HUES6 (cell line): Measurements from ENCODE around the gene UXS1.

Experiments
- H3K27ac ChIP-seq: 2 replicates; pipeline ENCODE4 v1.7.0; 2013; ENCODE audit warnings: low read depth, mild to moderate bottlenecking, low read length, inconsistent platforms
- H3K27me3 ChIP-seq: 2 replicates; pipeline ENCODE4 v1.6.1; 2013; ENCODE audit warnings: low read length; ENCODE audit not compliant: control insufficient read depth, insufficient read depth
- H3K36me3 ChIP-seq: 2 replicates; pipeline ENCODE4 v1.6.1; 2013; ENCODE audit warnings: low read length; ENCODE audit not compliant: control insufficient read depth, insufficient read depth
- H3K4me1 ChIP-seq: 2 replicates; pipeline ENCODE4 v1.6.1; 2013; ENCODE audit warnings: low read length; ENCODE audit not compliant: control insufficient read depth, insufficient read depth
- H3K4me3 ChIP-seq: 2 replicates; pipeline ENCODE4 v1.5.1; 2013; ENCODE audit warnings: low read depth, low read length
- H3K9ac ChIP-seq: one replicate; pipeline ENCODE4 v1.6.1; 2013; ENCODE audit warnings: mild to moderate bottlenecking, low read length
- H3K9me3 ChIP-seq: 2 replicates; pipeline ENCODE4 v1.6.1; 2013; ENCODE audit warnings: low read depth, low read length; ENCODE audit not compliant: control insufficient read depth, insufficient read depth

The UXS1 gene

GRCh38 chr2:106129592-106129991 is 64.5 kb downstream of the UXS1 start:
- Histone ChIP-seq H3K9ac (no peak overlapping the region), H3K36me3 (peaks cover 31% of the 10 kb centered on the region), H3K4me1 (peaks cover 8% of the 10 kb centered on the region), H3K4me3 (no peak overlapping the region), H3K9me3 (no peaks in the 10 kb centered on the region), H3K27ac (no peak overlapping the region), H3K27me3 (no peaks in the 10 kb centered on the region)

GRCh38 chr2:106129150-106129549 is 65.0 kb downstream of the UXS1 start:
- peaks cover 8% of the 10 kb centered on the region for H3K4me1 ChIP-seq

GRCh38 chr2:106127776-106128268 is 66.3 kb downstream of the UXS1 start:
- no peaks in the 10 kb centered on the region for H3K27me3 ChIP-seq
- H3K27ac ChIP-seq: no peak overlapping the region
- peaks cover 40% of the 10 kb centered on the region for H3K36me3 ChIP-seq
- H3K9me3 ChIP-seq: no peaks in the 10 kb centered on the region
- H3K9ac ChIP-seq: no peak overlapping the region
- peaks cover 8% of the 10 kb centered on the region for H3K4me1 ChIP-seq
- H3K4me3 ChIP-seq: no peak overlapping the region

More at GRCh38 chr2:106129150-106129549, 65.0 kb downstream of the UXS1 start:
- H3K4me3 ChIP-seq: no peak overlapping the region
- H3K9me3 ChIP-seq: no peaks in the 10 kb centered on the region
- no peaks in the 10 kb centered on the region for H3K27me3 ChIP-seq
- peaks cover 36% of the 10 kb centered on the region for H3K36me3 ChIP-seq
- no peak overlapping the region for H3K27ac ChIP-seq
- no peak overlapping the region for H3K9ac ChIP-seq

GRCh38 chr2:106127282-106127771 is 66.8 kb downstream of the UXS1 start:
- Histone ChIP-seq H3K27me3 (no peaks in the 10 kb centered on the region), H3K4me1 (peaks cover 8% of the 10 kb centered on the region), H3K9ac (no peak overlapping the region), H3K4me3 (no peak overlapping the region), H3K36me3 (peaks cover 45% of the 10 kb centered on the region), H3K27ac (no peak overlapping the region), H3K9me3 (no peaks in the 10 kb centered on the region)

- Histone ChIP-seq H3K9me3 (no peaks in the 10 kb centered on the region), H3K4me3 (no peak overlapping the region), H3K27me3 (no peaks in the 10 kb centered on the region), H3K9ac (no peak overlapping the region), H3K4me1 (peaks cover 8% of the 10 kb centered on the region), H3K36me3 (peaks cover 50% of the 10 kb centered on the region), H3K27ac (no peak overlapping the region)
Measured at GRCh38 chr2:106126705-106127281, 67.3 kb downstream of the UXS1 start.

- no peak overlapping the region for H3K27ac ChIP-seq
- H3K4me1 ChIP-seq: peaks cover 8% of the 10 kb centered on the region
- H3K36me3 ChIP-seq: peaks cover 54% of the 10 kb centered on the region
Measured at GRCh38 chr2:106126295-106126694, 67.8 kb downstream of the UXS1 start.

GRCh38 chr2:106124905-106125549 is 69.1 kb downstream of the UXS1 start:
- H3K9me3 ChIP-seq: no peaks in the 10 kb centered on the region
- H3K27me3 ChIP-seq: no peaks in the 10 kb centered on the region
- H3K27ac ChIP-seq: no peak overlapping the region
- H3K9ac ChIP-seq: no peak overlapping the region
- no peak overlapping the region for H3K4me3 ChIP-seq
- peaks cover 67% of the 10 kb centered on the region for H3K36me3 ChIP-seq
- peaks cover 2% of the 10 kb centered on the region for H3K4me1 ChIP-seq

More at GRCh38 chr2:106126295-106126694, 67.8 kb downstream of the UXS1 start:
- Histone ChIP-seq H3K4me3 (no peak overlapping the region), H3K9ac (no peak overlapping the region), H3K9me3 (no peaks in the 10 kb centered on the region), H3K27me3 (no peaks in the 10 kb centered on the region)

- no peaks in the 10 kb centered on the region for H3K27me3 ChIP-seq
- no peak overlapping the region for H3K27ac ChIP-seq
- H3K4me1 ChIP-seq: peaks cover 2% of the 10 kb centered on the region
- no peak overlapping the region for H3K9ac ChIP-seq
- H3K36me3 ChIP-seq: peaks cover 69% of the 10 kb centered on the region
- no peaks in the 10 kb centered on the region for H3K9me3 ChIP-seq
- no peak overlapping the region for H3K4me3 ChIP-seq
Measured at GRCh38 chr2:106124106-106124756, 69.9 kb downstream of the UXS1 start.

GRCh38 chr2:106122157-106122556 is 71.9 kb downstream of the UXS1 start:
- H3K9me3 ChIP-seq: no peaks in the 10 kb centered on the region
- peaks cover 65% of the 10 kb centered on the region for H3K36me3 ChIP-seq
- no peaks in the 10 kb centered on the region for H3K27me3 ChIP-seq
- no peak overlapping the region for H3K4me3 ChIP-seq
- H3K9ac ChIP-seq: no peak overlapping the region
- H3K27ac ChIP-seq: no peak overlapping the region
- peaks cover 13% of the 10 kb centered on the region for H3K4me1 ChIP-seq

- Histone ChIP-seq H3K27me3 (no peaks in the 10 kb centered on the region), H3K4me3 (no peak overlapping the region), H3K9me3 (no peaks in the 10 kb centered on the region), H3K27ac (no peak overlapping the region), H3K9ac (no peak overlapping the region), H3K4me1 (peaks cover 13% of the 10 kb centered on the region), H3K36me3 (peaks cover 68% of the 10 kb centered on the region)
Measured at GRCh38 chr2:106120432-106120831, 73.7 kb downstream of the UXS1 start.

GRCh38 chr2:106119074-106119473 is 75.0 kb downstream of the UXS1 start:
- H3K4me3 ChIP-seq: no peak overlapping the region
- no peaks in the 10 kb centered on the region for H3K9me3 ChIP-seq
- peaks cover 66% of the 10 kb centered on the region for H3K36me3 ChIP-seq
- peaks cover 13% of the 10 kb centered on the region for H3K4me1 ChIP-seq
- H3K27ac ChIP-seq: no peak overlapping the region
- H3K9ac ChIP-seq: no peak overlapping the region
- H3K27me3 ChIP-seq: no peaks in the 10 kb centered on the region
